ENCODE data around the gene TPP1. TPM values are rescaled to one million over a fixed set of nuclear protein-coding genes. Genes with fewer than 3 reads are reported as not detected.
A peak's percentile ranks its signal among the peaks of the same experiment; 100 is the strongest.

TPP1 gene
- polyA plus RNA-seq, 3 donors from 2014 or later: 110 to 225 (median 167) TPM

DNA sequence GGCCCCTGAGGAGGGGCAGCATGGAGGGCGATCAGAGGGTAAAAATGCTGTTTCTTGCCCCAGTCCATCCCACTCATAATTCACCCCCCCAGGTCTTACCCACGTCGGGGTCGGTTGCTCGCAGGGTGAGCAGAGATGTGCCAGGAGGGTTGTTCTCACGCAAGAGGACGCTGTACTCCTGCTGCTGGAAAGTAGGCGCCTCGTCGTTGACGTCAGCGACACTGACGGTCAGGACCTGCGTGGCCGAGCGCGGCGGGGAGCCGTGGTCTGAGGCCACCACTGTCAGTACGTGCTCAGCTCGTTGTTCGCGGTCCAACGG lies 10.3 kb upstream of the TPP1 start:
- H3K4me3 Mint-ChIP-seq: no peak overlapping the region
- no peak for DNase-seq
- H3K27ac Mint-ChIP-seq: no peak overlapping the region
- H3K36me3 Mint-ChIP-seq: no peaks in the 10 kb centered on the region
- no peaks in the 10 kb centered on the region for H3K9me3 Mint-ChIP-seq
- peaks cover 0 to 2% (median 0%) of the 10 kb centered on the region in 3 donors for H3K27me3 Mint-ChIP-seq (ENCODE audit: low read depth in 3 of 3)
- H3K4me1 Mint-ChIP-seq: peaks cover 18 to 19% of the 10 kb centered on the region in 2 donors

DNA sequence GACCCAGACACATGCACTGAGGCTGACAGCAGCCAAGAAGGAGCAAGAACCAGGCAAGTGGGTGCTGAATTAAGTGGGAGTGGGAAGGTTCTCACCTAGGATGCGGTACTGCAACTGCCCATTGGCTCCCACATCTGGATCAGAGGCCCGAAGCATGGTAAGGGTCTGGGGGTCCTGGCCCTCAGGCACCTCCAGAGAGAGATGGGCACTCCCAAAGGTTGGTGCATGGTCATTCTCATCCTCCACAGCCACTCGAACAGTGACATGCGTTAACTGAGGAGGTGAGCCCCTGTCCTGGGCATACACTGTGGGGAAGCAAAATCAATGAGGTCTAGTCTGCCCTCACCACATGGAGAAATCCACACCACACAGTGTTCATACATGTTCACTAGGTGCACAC lies 9.3 kb upstream of the TPP1 start:
- Mint-ChIP-seq H3K36me3 (no peaks in the 10 kb centered on the region), H3K27ac (peak overlapping the region in 1 of 6 donors; percentile 60), H3K27me3 (ENCODE audit: low read depth in 3 of 3) (peaks cover 0 to 2% (median 0%) of the 10 kb centered on the region in 3 donors), H3K9me3 (no peaks in the 10 kb centered on the region), H3K4me3 (no peak overlapping the region), H3K4me1 (peaks cover 18 to 19% of the 10 kb centered on the region in 2 donors)
- DNase-seq: no peak

DNA sequence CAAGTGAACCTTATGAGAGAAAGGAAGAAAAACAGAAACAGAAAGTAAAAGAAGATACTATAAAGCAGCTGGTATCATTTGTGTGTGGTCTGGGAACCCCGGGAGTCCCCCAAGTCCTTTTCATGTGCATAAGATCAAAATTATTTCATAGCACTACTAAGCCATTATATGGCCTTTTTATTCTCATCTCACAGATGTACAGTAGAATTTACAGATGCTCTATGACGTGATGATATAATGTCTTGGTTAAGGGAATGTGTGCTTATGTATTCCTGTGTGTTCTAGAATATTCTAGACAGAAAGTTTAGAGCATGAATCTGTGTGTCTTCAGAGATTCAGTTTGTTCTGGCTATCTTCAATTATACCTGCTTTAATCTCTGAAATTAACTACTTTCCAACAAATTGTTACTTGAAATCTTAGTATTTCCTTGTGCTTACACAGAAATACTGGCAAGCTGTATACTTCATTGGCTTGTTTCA lies 8.6 kb upstream of the TPP1 start:
- H3K4me1 Mint-ChIP-seq: peaks cover 18 to 19% of the 10 kb centered on the region in 2 donors
- peak overlapping the region; percentile 1 to 84 (median 58) for H3K27ac Mint-ChIP-seq
- H3K9me3 Mint-ChIP-seq: no peaks in the 10 kb centered on the region
- peaks cover 0 to 2% (median 0%) of the 10 kb centered on the region in 3 donors for H3K27me3 Mint-ChIP-seq (ENCODE audit: low read depth in 3 of 3)
- peak in 1 of 3 donors; percentile 23 for DNase-seq
- peak overlapping the region; percentile 2 to 73 (median 57) for H3K4me3 Mint-ChIP-seq
- H3K36me3 Mint-ChIP-seq: no peaks in the 10 kb centered on the region

DNA sequence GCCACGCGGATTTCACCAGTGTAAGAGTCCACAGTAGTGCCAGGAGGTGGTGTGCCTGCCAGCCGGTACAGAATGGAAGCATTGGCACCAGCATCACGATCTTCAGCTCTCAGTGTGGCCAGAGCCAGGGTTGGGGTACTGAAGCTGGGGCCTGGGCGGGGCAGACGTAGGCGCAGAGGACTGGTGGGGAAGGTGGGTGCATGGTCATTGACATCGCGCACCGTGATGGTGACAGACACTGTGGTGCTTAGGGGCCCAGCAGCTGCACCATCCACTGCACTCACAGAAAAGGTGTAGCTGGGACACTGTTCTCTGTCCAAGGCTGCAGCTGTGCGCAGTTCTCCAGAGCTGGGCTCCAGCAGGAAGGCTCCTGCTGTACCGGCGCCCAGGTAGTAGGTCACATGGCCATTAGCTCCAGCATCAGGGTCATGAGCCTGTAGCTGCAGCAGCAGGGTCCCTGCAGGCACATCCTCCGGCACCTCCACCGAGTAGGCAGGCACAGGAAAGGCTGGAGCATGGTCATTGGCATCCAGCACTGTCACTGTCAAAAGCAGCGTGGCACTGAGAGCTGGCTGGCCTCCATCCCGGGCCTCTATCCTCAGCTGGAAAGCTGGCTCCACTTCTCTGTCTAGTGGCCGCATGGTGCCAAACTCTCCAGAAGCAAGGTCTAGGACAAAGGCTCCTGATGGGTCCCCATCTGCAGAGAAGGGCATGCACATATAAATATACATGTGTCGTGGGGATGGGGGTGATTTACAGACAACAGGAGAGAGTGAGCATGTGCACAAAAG lies 7.9 kb upstream of the TPP1 start:
- no peak for DNase-seq

DNA sequence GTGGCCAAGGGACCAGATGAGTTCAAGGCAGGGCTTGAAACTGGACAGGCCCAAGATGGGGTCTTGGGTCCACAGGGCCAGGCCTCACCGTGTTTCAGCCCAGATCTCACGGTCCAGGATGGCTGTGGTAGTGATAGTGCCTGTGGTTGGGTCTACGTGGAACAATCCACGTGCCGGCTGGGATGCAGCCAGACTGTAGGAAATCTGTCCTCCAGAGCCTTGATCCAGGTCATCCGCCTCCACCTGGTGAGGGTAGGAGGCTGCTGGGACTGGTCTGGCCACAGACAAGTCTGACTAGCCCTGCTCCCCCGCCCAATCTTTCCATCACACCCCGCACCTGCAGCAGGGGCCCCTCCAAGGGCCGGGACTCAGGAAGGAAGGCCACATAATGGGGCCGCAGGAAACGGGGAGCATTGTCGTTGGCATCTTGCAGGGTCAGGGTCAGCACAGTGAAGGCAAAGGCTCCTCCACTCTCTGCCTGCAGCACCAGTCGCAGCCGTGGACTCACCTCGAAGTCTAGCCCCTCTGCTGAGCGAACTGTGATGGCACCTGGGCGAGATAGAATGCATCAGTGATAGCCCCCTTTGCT lies 6.7 kb upstream of the TPP1 start:
- no peak for DNase-seq
- H3K27me3 Mint-ChIP-seq (ENCODE audit: low read depth in 3 of 3): peaks cover 0 to 2% (median 0%) of the 10 kb centered on the region in 3 donors
- H3K4me3 Mint-ChIP-seq: no peak overlapping the region
- H3K27ac Mint-ChIP-seq: no peak overlapping the region
- H3K9me3 Mint-ChIP-seq: no peaks in the 10 kb centered on the region
- peaks cover 18 to 19% of the 10 kb centered on the region in 2 donors for H3K4me1 Mint-ChIP-seq
- H3K36me3 Mint-ChIP-seq: no peaks in the 10 kb centered on the region

More for the DNA sequence above, 7.9 kb upstream of the TPP1 start:
- no peaks in the 10 kb centered on the region for H3K9me3 Mint-ChIP-seq
- peak overlapping the region; percentile 2 to 73 (median 57) for H3K4me3 Mint-ChIP-seq
- peaks cover 0 to 2% (median 0%) of the 10 kb centered on the region in 3 donors for H3K27me3 Mint-ChIP-seq (ENCODE audit: low read depth in 3 of 3)
- peaks cover 18 to 19% of the 10 kb centered on the region in 2 donors for H3K4me1 Mint-ChIP-seq
- H3K27ac Mint-ChIP-seq: peak overlapping the region; percentile 1 to 84 (median 58)
- no peaks in the 10 kb centered on the region for H3K36me3 Mint-ChIP-seq

DNA sequence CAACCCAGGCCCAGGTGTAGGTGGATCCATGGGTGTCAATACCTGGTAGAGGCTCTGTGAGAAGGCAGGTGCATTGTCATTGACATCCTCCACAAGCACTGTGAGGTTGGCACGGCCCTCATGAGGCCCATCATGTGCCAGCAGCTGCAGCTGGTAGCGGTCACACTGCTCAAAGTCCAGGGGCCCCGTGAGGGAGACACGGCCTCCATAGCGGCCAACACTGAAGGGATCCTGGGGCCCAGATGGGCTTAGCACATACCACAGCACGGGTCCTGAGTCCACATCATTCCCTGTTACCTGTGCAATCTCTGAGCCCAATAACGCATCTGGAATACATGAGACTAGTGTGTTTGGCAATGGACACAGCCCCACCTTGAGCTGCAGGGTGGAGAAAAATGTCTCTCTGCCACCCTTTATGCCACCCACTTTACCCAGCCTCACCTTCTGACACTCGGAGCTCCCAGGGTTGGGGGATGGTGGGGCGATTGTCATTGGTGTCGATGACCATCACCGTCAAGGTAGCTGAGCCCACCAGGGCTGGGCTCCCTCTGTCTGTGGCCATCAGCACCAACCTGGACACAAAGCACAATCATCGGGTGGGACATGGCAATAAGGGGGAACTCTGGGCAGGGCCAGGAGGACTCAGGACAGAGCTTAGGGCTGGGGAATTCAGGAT lies 6.1 kb upstream of the TPP1 start:
- peaks cover 0 to 2% (median 0%) of the 10 kb centered on the region in 3 donors for H3K27me3 Mint-ChIP-seq (ENCODE audit: low read depth in 3 of 3)
- no peaks in the 10 kb centered on the region for H3K36me3 Mint-ChIP-seq
- H3K27ac Mint-ChIP-seq: no peak overlapping the region
- H3K9me3 Mint-ChIP-seq: no peaks in the 10 kb centered on the region
- peaks cover 18 to 19% of the 10 kb centered on the region in 2 donors for H3K4me1 Mint-ChIP-seq
- H3K4me3 Mint-ChIP-seq: no peak overlapping the region
- no peak for DNase-seq

DNA sequence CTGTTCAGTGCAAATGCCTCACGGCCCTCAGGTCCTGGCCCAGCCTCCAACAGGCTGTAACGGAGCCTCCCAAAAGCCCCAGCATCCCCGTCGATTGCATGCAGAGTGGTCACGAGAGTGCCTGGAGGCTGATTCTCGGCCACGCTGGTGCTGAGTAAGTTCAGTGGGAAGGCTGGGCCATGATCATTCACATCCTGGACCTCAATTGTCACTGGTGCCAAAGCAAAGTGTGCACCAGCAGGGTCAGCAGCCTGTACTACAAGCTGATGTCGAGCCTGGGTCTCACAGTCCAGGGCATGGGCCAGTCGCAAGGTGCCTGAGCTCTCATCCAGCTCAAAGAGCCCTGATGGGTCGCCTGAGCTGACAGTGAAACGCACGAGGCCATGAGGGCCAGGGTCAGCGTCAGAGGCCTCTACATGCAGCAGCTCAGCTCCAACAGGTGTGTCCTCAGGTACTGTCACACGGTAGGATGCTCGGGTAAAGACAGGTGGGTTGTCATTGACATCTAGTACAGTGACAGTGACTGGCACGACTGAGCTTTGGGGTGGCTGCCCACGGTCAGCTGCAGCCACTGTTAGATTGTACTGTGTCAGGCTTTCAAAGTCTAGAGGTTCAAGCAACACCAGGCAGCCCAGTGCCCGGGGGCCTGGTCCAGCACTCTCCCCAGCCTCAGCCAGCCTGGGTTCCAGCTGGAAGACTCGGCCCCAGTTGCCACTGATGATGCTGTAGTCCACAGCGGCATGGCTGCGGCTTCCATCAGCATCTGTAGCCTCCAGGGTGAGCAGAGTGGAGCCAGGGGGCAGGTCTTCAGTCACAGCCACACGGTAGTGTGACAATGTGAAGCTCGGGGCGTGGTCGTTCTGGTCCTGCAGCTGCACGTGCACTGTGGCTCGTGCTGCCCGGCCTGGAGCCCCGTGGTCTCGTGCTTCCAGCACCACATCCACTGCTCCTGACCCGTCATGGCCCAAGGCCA lies 4.5 kb upstream of the TPP1 start:
- H3K4me1 Mint-ChIP-seq: peaks cover 18 to 19% of the 10 kb centered on the region in 2 donors
- no peaks in the 10 kb centered on the region for H3K9me3 Mint-ChIP-seq
- peaks cover 0 to 2% (median 0%) of the 10 kb centered on the region in 3 donors for H3K27me3 Mint-ChIP-seq (ENCODE audit: low read depth in 3 of 3)
- H3K27ac Mint-ChIP-seq: no peak overlapping the region
- no peak for DNase-seq
- no peak overlapping the region for H3K4me3 Mint-ChIP-seq
- H3K36me3 Mint-ChIP-seq: no peaks in the 10 kb centered on the region

DNA sequence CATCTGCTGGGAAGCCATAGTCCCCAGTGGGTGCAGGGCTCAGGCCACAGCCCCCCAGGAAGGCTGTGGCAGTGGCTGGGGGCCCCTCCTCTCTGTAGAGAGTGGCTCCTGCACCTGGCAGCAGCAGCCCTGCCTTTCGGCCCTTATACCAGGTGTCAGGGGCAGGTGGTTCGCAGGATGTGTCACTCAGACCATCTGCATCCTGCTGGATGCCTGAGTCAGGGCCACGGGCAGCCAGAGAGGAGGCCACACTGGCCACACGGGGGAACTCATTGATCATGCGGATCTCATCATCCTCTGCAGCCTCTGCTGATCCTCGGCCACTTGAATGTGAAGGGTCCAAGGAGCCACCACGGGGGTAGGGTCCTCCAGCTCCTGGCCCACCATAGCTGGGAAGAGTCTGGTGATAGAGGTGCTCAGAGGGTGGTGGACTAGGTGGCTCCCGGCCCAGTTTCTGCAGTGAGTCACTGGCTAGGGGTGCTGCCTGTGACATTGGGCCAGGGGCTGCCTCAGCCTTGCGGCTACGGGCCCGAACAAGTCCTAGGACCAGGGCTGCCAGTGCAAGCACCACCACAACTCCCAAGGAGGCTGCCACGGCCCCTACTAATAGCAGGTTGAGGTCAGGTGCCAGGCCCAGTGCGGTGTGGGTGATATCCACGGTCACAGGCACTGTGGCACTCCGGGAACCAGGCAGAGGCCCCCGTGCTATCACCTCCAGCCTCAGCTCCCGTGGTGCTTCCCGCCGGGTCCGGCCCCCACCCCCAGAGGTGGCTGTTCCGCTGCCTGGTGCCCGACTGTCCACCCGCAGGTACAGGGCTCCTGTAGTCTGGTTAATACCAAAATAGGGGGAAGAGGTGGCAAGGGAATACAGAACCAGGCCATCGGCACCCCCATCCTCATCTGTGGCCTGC lies 3.3 kb upstream of the TPP1 start:
- Mint-ChIP-seq H3K36me3 (no peaks in the 10 kb centered on the region), H3K27ac (no peak overlapping the region), H3K4me1 (peaks cover 11 to 12% of the 10 kb centered on the region in 2 donors), H3K9me3 (no peaks in the 10 kb centered on the region), H3K27me3 (ENCODE audit: low read depth in 3 of 3) (peaks cover 0 to 3% (median 0%) of the 10 kb centered on the region in 3 donors), H3K4me3 (no peak overlapping the region)
- no peak for DNase-seq

DNA sequence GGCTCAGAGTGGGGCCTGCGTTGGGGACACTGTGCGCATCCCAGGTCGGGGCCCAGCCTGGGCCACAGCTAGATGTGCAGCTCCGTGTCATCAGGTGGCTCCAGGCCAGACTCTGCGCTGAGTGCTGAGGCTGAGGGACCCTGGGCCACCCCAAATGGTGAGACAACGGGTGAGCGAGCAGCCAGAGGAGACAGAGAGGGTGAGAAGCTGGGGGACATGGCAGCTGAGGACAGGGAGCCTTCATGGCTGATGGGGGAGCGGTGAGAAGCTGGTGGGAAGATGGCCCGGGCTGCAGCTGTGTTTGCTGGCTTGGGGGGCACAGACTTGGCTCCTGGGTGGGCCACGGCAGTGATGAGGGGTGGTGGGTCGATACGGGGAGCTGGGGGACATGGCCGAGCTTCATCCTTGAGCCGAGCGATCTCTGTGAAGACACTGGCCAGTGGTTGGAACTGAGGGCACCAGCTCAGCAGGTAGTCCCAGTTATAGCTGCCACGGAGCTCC lies 2.5 kb upstream of the TPP1 start:
- no peak for DNase-seq
- Mint-ChIP-seq H3K4me3 (no peak overlapping the region), H3K4me1 (peaks cover 5% of the 10 kb centered on the region in 2 donors)

DNA sequence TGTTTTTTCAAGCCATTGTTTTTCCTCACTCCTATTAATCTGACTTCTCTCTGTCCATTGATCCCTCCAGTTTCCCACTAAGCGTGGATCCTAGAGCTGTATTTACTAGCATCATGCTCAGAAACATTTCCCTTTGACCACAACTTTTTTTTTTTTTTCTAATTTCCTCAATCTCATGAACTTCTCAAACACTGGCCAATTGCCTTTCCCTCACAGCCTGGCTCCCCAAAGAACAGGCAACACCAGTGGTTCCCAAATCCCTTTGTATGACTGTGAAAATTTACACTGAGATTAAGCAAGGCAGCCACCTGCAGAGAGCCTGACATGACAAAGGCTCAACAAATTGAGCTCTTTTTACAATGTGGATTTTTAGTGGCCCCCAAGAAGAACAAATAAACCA lies 1.4 kb upstream of the TPP1 start:
- no peak overlapping the region for H3K27ac Mint-ChIP-seq
- no peaks in the 10 kb centered on the region for H3K9me3 Mint-ChIP-seq
- peaks cover 0 to 3% (median 0%) of the 10 kb centered on the region in 3 donors for H3K27me3 Mint-ChIP-seq (ENCODE audit: low read depth in 3 of 3)
- no peak for DNase-seq
- no peak overlapping the region for H3K4me3 Mint-ChIP-seq
- peaks cover 0 to 5% (median 5%) of the 10 kb centered on the region in 3 donors for H3K36me3 Mint-ChIP-seq
- H3K4me1 Mint-ChIP-seq: peaks cover 6 to 9% of the 10 kb centered on the region in 2 donors

More for the DNA sequence above, 2.5 kb upstream of the TPP1 start:
- H3K36me3 Mint-ChIP-seq: no peaks in the 10 kb centered on the region
- no peak overlapping the region for H3K27ac Mint-ChIP-seq
- no peaks in the 10 kb centered on the region for H3K9me3 Mint-ChIP-seq
- H3K27me3 Mint-ChIP-seq (ENCODE audit: low read depth in 3 of 3): peaks cover 0 to 3% (median 0%) of the 10 kb centered on the region in 3 donors

DNA sequence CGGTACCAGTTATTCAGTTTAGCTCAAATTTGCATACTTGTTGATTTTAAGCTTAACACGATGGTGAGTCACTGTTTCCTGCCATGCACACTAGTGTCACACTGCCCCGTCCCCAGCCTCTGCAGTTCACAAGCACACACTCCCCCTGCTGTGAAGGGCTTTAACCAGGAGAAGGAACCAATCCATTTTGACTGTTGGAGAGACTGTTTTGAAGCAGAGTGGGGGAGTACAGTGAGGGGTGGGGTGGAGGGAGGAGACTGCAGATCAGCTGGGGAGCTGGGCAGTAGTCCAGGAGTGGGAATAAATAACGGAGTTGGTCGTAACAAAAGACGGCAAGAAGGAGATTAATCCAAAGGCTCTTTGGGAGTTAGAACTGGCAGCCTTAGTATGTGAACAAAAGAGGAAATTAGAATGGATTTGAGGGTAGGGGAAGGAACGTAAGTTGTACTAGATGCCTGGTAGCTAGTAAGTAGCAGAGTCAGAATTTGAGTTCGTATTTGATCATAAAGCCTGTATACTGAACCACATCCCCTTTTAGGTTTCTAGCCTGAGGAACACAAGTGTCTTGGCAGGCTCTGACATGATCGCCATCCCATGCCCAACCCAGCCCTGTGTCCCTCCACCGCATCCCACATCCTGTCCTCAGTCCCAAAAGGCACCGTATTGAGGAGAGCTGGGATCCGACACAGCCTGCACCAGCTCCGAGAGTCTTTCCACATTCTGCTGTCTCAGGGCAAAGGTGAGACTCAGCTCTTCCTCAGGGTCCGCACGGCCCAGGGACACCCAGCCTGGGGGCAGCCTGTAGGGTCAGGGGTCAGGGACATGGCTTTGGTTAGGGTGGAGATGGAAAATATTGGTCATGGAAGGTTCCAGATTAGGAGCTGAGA lies 862 bp downstream of the TPP1 start:
- Mint-ChIP-seq H3K9me3 (no peaks in the 10 kb centered on the region), H3K27ac (no peak overlapping the region), H3K4me3 (no peak overlapping the region), H3K27me3 (ENCODE audit: low read depth in 3 of 3) (peaks cover 0 to 3% (median 0%) of the 10 kb centered on the region in 3 donors), H3K4me1 (peaks cover 6 to 10% of the 10 kb centered on the region in 2 donors), H3K36me3 (peaks cover 0 to 10% (median 8%) of the 10 kb centered on the region in 3 donors)
- peak; percentile 58 to 67 (median 62) for DNase-seq
